BLaER1 treated with 17β-estradiol and CSF1 and Interleukin-3, amounts not matched to agents 10 nM and 100 nM (cell line): ENCODE results near the gene GRIN2C.

Experiments
- H3K27ac ChIP-seq, 11 experiments: shearing (Covaris generic); formaldehyde crosslinking; 2 replicates each; pipeline ENCODE4 v1.8.1; 2022
- H3K27me3 ChIP-seq, 11 experiments: shearing (Covaris generic); formaldehyde crosslinking; 2 replicates each; pipeline ENCODE4 v1.8.1; 2022
- H3K36me3 ChIP-seq, 11 experiments: shearing (Covaris generic); formaldehyde crosslinking; 2 replicates each; pipeline ENCODE4 v1.8.1; 2022
- H3K4me1 ChIP-seq, 10 experiments: shearing (Covaris generic); formaldehyde crosslinking; 2 replicates each; pipeline ENCODE4 v1.8.1; 2022
- H3K4me2 ChIP-seq, 11 experiments: shearing (Covaris generic); formaldehyde crosslinking; 2 replicates each; pipeline ENCODE4 v1.8.1; 2022
- H3K4me3 ChIP-seq, 10 experiments: shearing (Covaris generic); formaldehyde crosslinking; 2 replicates each; pipeline ENCODE4 v1.8.1; 2022
- H3K9ac ChIP-seq, 11 experiments: shearing (Covaris generic); formaldehyde crosslinking; 2 replicates each; pipeline ENCODE4 v1.8.1; 2022
- H3K9me3 ChIP-seq, 11 experiments: shearing (Covaris generic); formaldehyde crosslinking; replicated peaks in 1 of 11; 2 replicates each; pipeline ENCODE4 v1.8.1; 2022
- H4K20me1 ChIP-seq, 11 experiments: shearing (Covaris generic); formaldehyde crosslinking; 2 replicates each; pipeline ENCODE4 v1.8.1; 2022
- Cebpa-rat ChIP-seq, 11 experiments: shearing (Covaris generic); IDR thresholded peaks; 2 replicates each; pipeline ENCODE4 v1.8.1; 2022

The GRIN2C gene

DNA sequence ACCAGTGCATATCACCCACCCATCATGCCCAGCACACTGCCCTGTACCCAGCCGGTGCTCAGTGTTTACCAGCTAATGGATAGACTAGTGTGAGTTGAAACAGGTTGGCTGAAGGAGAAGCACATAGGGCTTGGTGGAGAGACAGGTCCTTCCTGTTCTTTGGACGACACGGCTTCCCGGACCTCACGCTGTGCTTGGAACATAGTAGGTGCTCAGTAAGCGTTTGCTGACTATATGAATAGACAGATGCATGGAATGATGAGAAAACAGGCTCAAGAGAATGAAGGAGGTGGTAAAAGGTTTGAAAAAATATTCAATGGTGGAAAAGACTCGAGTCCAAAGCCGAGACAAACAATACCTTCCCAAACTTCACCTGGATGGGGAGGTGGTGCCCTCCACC lies 40.5 kb upstream of the GRIN2C start:
- no peaks in the 10 kb centered on the region; a peak in 3 of 22 replicates for H3K27me3 ChIP-seq
- H3K9me3 ChIP-seq: no peaks in the 10 kb centered on the region
- peaks cover 0 to 19% (median 13%) of the 10 kb centered on the region in 10 experiments; a peak in 14 of 20 replicates for H3K4me1 ChIP-seq
- no peak for TF ChIP-seq Cebpa-rat (IDR thresholded peaks at IDR 0.05)
- no peaks in the 10 kb centered on the region for H4K20me1 ChIP-seq
- H3K36me3 ChIP-seq: no peaks in the 10 kb centered on the region
- no peak overlapping the region for H3K4me2 ChIP-seq
- H3K27ac ChIP-seq: no peak overlapping the region
- no peak overlapping the region for H3K4me3 ChIP-seq
- H3K9ac ChIP-seq: no peak overlapping the region

GRCh38 chr17:74898376-74898946 lies 38.8 kb upstream of the GRIN2C start:
- Histone ChIP-seq H4K20me1 (no peaks in the 10 kb centered on the region), H3K4me1 (peaks cover 0 to 19% (median 13%) of the 10 kb centered on the region in 10 experiments; a peak in 14 of 20 replicates), H3K9ac (no peak overlapping the region), H3K27ac (no peak overlapping the region), H3K4me2 (no peak overlapping the region), H3K27me3 (peaks cover 2 to 16% (median 10%) of the 10 kb centered on the region in 11 experiments; a peak in 21 of 22 replicates), H3K4me3 (no peak overlapping the region), H3K36me3 (no peaks in the 10 kb centered on the region), H3K9me3 (no peaks in the 10 kb centered on the region)
- no peak for TF ChIP-seq Cebpa-rat (IDR thresholded peaks at IDR 0.05)

GRCh38 chr17:74893936-74894671 lies 34.4 kb upstream of the GRIN2C start:
- H3K4me1 ChIP-seq: no peaks in the 10 kb centered on the region
- H3K27me3 ChIP-seq: peaks cover 14 to 33% (median 23%) of the 10 kb centered on the region in 11 experiments
- H3K27ac ChIP-seq: no peak overlapping the region
- no peak overlapping the region for H3K4me2 ChIP-seq
- H3K36me3 ChIP-seq: no peaks in the 10 kb centered on the region
- H3K9ac ChIP-seq: no peak overlapping the region
- H3K4me3 ChIP-seq: no peak overlapping the region
- no peak for TF ChIP-seq Cebpa-rat (IDR thresholded peaks at IDR 0.05)
- H3K9me3 ChIP-seq: no peaks in the 10 kb centered on the region
- peaks cover 0 to 7% (median 0%) of the 10 kb centered on the region in 11 experiments; a peak in 1 of 22 replicates for H4K20me1 ChIP-seq

- Histone ChIP-seq H3K9ac (no peak within 1 kb of the TSS), H3K4me2 (no peak within 1 kb of the TSS), H3K27me3 (peaks cover 14 to 33% (median 23%) of the 10 kb centered on the region in 11 experiments), H4K20me1 (peaks cover 0 to 7% (median 0%) of the 10 kb centered on the region in 11 experiments; a peak in 1 of 22 replicates), H3K27ac (no peak within 1 kb of the TSS), H3K4me1 (no peaks in the 10 kb centered on the region), H3K36me3 (no peaks in the 10 kb centered on the region), H3K4me3 (no peak within 1 kb of the TSS), H3K9me3 (no peaks in the 10 kb centered on the region)
- no peak for TF ChIP-seq Cebpa-rat (IDR thresholded peaks at IDR 0.05)
Observed at GRCh38 chr17:74892974-74893911, 33.6 kb upstream of the GRIN2C start, which contains the start of gene FADS6. FADS6 (minus strand) TSS chr17:74893633; CDS start chr17:74893595, 38 bp downstream.

DNA sequence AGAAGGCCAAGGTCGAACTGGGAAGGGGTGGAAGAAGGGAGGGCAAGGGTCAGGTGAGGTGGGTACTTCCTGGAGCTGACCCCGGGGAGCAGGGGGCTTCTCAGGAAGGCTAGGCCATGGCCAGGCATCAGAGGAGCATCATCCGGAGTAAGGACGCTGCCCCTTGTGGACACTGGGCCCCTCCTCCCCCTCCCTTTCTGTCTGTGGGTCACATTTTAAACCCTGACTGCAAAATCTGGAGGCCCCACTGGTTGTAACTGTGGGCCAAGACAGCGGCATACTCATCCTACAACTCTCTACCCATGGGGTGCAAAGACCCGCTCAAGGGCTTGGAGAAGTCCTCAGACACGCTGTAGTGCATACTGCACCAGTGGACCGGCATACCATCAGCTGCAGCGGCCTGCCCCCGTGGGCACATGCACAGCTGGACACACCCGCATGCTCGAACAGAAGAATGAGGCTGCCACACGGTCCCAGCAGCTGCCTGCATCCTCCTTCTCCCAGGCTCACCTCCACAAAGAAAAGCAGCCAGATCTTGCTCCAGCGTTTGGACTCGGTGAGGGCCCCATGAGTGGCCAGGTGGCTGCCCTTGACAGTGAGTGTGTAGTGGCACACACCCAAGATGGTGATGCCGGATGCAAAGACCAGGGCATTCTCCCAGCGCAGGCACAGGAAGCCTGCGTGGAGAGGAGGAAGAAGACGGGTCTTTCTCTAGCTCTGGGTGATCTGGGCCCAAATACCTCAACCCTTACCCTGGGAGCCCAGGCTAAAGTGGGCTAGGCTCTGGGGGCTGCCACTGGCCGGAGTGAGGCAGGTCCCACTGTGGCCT lies 32.5 kb upstream of the GRIN2C start:
- H3K27ac ChIP-seq: no peak overlapping the region
- H3K9ac ChIP-seq: no peak overlapping the region
- no peaks in the 10 kb centered on the region for H3K36me3 ChIP-seq
- no peaks in the 10 kb centered on the region for H3K9me3 ChIP-seq
- no peak overlapping the region for H3K4me3 ChIP-seq
- peaks cover 14 to 33% (median 23%) of the 10 kb centered on the region in 11 experiments for H3K27me3 ChIP-seq
- TF ChIP-seq Cebpa-rat (IDR thresholded peaks at IDR 0.05): no peak
- no peaks in the 10 kb centered on the region for H3K4me1 ChIP-seq
- no peak overlapping the region for H3K4me2 ChIP-seq
- peaks cover 0 to 7% (median 0%) of the 10 kb centered on the region in 11 experiments; a peak in 1 of 22 replicates for H4K20me1 ChIP-seq

GRCh38 chr17:74890554-74890953 lies 30.9 kb upstream of the GRIN2C start:
- Histone ChIP-seq H4K20me1 (peaks cover 0 to 7% (median 0%) of the 10 kb centered on the region in 11 experiments; a peak in 1 of 22 replicates), H3K9ac (no peak overlapping the region), H3K4me2 (no peak overlapping the region), H3K9me3 (no peaks in the 10 kb centered on the region), H3K36me3 (no peaks in the 10 kb centered on the region), H3K4me1 (no peaks in the 10 kb centered on the region), H3K4me3 (no peak overlapping the region), H3K27me3 (peaks cover 14 to 33% (median 23%) of the 10 kb centered on the region in 11 experiments), H3K27ac (no peak overlapping the region)
- TF ChIP-seq Cebpa-rat (IDR thresholded peaks at IDR 0.05): no peak

- no peak overlapping the region for H3K27ac ChIP-seq
- H4K20me1 ChIP-seq: peaks cover 0 to 7% (median 0%) of the 10 kb centered on the region in 11 experiments; a peak in 1 of 22 replicates
- H3K4me1 ChIP-seq: peaks cover 0 to 9% (median 6%) of the 10 kb centered on the region in 10 experiments; a peak in 15 of 20 replicates
- H3K9ac ChIP-seq: no peak overlapping the region
- no peaks in the 10 kb centered on the region for H3K36me3 ChIP-seq
- no peaks in the 10 kb centered on the region for H3K9me3 ChIP-seq
- peaks cover 11 to 19% (median 14%) of the 10 kb centered on the region in 11 experiments for H3K27me3 ChIP-seq
- no peak for TF ChIP-seq Cebpa-rat (IDR thresholded peaks at IDR 0.05)
- H3K4me3 ChIP-seq: no peak overlapping the region
- H3K4me2 ChIP-seq: no peak overlapping the region
Observed at GRCh38 chr17:74888469-74888868, 28.8 kb upstream of the GRIN2C start.

GRCh38 chr17:74883241-74883745 lies 23.6 kb upstream of the GRIN2C start:
- H3K4me1 ChIP-seq: peaks cover 2 to 31% (median 18%) of the 10 kb centered on the region in 10 experiments; a peak in 19 of 20 replicates
- H3K27me3 ChIP-seq: no peaks in the 10 kb centered on the region
- H3K9me3 ChIP-seq: no peaks in the 10 kb centered on the region
- H3K9ac ChIP-seq: no peak overlapping the region; a peak in 1 of 22 replicates
- no peaks in the 10 kb centered on the region for H3K36me3 ChIP-seq
- H3K4me2 ChIP-seq: peak overlapping the region; percentile 19 to 72 (median 61); a peak in 20 of 22 replicates
- H3K4me3 ChIP-seq: no peak overlapping the region
- no peak for TF ChIP-seq Cebpa-rat (IDR thresholded peaks at IDR 0.05)
- H3K27ac ChIP-seq: peak overlapping the region in 2 of 11 experiments; percentile 34 to 44; a peak in 5 of 22 replicates
- H4K20me1 ChIP-seq: no peaks in the 10 kb centered on the region
